ENCODE measurements around the gene RNF212. TPM values are rescaled to one million over a fixed set of nuclear protein-coding genes. Genes with fewer than 3 reads are reported as not detected.

RNF212 gene
- total and polyA plus RNA-seq, 8 donors: 1.3 to 4.8 (median 2.6) TPM; not detected in 4

GRCh38 chr4:1026115-1026514 lies 87.2 kb downstream of the RNF212 start:
- Histone ChIP-seq H3K9me3 (no peaks in the 10 kb centered on the region), H3K27ac (no peak overlapping the region), H3K36me3 (peaks cover 7 to 40% (median 36%) of the 10 kb centered on the region in 4 donors), H3K27me3 (peaks cover 0 to 30% (median 0%) of the 10 kb centered on the region in 3 donors), H3K4me1 (peaks cover 6 to 49% (median 28%) of the 10 kb centered on the region in 4 donors), H3K4me3 (no peak overlapping the region)
- WGBS, 5 donors: 31 to 55% (median 36%) methylated on average over 17 of the region's 17 CpGs
- intact Hi-C loops (cut with DNase I; ENCODE audit: low total_unique reads): no loop called here
- TF ChIP-seq EP300 (IDR thresholded peaks at IDR 0.05): no peak
- no peak for TF ChIP-seq POLR2AphosphoS5 (IDR thresholded peaks at IDR 0.05)
- TF ChIP-seq, protein P1, sequence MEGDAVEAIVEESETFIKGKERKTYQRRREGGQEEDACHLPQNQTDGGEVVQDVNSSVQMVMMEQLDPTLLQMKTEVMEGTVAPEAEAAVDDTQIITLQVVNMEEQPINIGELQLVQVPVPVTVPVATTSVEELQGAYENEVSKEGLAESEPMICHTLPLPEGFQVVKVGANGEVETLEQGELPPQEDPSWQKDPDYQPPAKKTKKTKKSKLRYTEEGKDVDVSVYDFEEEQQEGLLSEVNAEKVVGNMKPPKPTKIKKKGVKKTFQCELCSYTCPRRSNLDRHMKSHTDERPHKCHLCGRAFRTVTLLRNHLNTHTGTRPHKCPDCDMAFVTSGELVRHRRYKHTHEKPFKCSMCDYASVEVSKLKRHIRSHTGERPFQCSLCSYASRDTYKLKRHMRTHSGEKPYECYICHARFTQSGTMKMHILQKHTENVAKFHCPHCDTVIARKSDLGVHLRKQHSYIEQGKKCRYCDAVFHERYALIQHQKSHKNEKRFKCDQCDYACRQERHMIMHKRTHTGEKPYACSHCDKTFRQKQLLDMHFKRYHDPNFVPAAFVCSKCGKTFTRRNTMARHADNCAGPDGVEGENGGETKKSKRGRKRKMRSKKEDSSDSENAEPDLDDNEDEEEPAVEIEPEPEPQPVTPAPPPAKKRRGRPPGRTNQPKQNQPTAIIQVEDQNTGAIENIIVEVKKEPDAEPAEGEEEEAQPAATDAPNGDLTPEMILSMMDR (IDR thresholded peaks at IDR 0.05): no peak
- no peak for TF ChIP-seq POLR2A (IDR thresholded peaks at IDR 0.05)
- peak; percentile 68 to 78 for DNase-seq

GRCh38 chr4:1024882-1025545 lies 88.3 kb downstream of the RNF212 start:
- peaks cover 0 to 19% (median 0%) of the 10 kb centered on the region in 3 donors for H3K27me3 ChIP-seq
- DNase-seq: no peak
- TF ChIP-seq EP300 (IDR thresholded peaks at IDR 0.05): no peak
- TF ChIP-seq, protein P1 (IDR thresholded peaks at IDR 0.05): no peak
- no peaks in the 10 kb centered on the region for H3K9me3 ChIP-seq
- intact Hi-C loops (cut with DNase I; ENCODE audit: low total_unique reads): no loop called here
- no peak overlapping the region for H3K4me3 ChIP-seq
- H3K27ac ChIP-seq: no peak overlapping the region
- WGBS, 5 donors: 84 to 93% (median 87%) methylated on average over 24 to 32 of the region's 32 CpGs
- H3K36me3 ChIP-seq: peaks cover 7 to 40% (median 36%) of the 10 kb centered on the region in 4 donors
- peaks cover 5 to 38% (median 20%) of the 10 kb centered on the region in 4 donors for H3K4me1 ChIP-seq

DNA sequence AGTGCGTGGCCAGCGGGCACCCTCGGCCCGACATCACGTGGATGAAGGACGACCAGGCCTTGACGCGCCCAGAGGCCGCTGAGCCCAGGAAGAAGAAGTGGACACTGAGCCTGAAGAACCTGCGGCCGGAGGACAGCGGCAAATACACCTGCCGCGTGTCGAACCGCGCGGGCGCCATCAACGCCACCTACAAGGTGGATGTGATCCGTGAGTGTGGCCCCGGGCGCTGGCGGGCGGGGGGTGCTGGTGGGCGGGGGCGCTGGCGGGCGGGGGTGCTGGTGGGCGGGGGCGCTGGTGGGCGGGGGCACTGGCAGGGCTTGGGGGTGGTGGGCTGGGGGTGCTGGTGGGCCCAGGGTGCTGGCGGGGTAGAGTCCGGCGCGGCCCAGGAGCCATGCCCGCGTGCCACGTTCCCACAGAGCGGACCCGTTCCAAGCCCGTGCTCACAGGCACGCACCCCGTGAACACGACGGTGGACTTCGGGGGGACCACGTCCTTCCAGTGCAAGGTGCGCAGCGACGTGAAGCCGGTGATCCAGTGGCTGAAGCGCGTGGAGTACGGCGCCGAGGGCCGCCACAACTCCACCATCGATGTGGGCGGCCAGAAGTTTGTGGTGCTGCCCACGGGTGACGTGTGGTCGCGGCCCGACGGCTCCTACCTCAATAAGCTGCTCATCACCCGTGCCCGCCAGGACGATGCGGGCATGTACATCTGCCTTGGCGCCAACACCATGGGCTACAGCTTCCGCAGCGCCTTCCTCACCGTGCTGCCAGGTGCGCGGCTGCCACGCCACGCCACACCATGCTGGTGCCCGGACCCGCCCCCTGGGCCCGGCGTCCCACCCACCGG lies 89.2 kb downstream of the RNF212 start:
- Histone ChIP-seq H3K36me3 (peaks cover 7 to 40% (median 36%) of the 10 kb centered on the region in 4 donors), H3K27ac (no peak overlapping the region), H3K4me3 (no peak overlapping the region), H3K9me3 (no peaks in the 10 kb centered on the region), H3K4me1 (peaks cover 0 to 29% (median 13%) of the 10 kb centered on the region in 4 donors), H3K27me3 (peaks cover 0 to 10% (median 0%) of the 10 kb centered on the region in 3 donors)
- DNase-seq: no peak
- intact Hi-C loops (cut with DNase I; ENCODE audit: low total_unique reads): no loop called here
- TF ChIP-seq POLR2AphosphoS5 (IDR thresholded peaks at IDR 0.05) (no peak), POLR2A (IDR thresholded peaks at IDR 0.05) (no peak), EP300 (IDR thresholded peaks at IDR 0.05) (no peak)
- TF ChIP-seq, protein P1 (IDR thresholded peaks at IDR 0.05): no peak
- 96 to 98% (median 97%) methylated on average over 63 to 83 of the region's 83 CpGs for WGBS, 5 donors

DNA sequence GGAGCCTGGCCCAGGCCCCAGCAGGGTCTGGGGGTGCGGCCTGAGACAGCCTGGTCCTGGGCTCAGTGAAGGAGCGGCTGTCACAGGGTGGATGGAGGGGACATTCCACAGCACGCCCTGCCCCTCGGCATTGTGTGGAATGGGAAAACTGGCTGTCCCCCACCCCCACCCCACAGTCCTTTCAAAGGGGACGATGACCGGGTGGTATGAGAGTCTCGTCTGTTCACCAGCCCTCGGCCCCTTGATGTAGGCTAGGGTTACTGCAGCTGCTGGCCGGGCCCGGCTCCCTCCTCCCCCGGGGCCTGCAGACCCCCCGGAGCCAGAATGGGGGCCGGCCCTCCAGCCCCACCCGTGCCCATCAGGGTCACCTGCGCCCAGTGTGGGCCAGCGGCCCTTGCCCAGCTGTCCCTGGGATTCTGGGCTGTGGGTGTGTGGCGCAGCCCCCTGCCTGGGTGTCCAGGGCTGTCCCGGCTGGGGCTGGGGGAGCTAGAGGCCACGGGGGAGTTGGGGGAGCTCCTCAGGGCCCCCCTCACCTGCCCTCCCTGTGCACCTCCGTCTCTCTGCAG lies 90.2 kb downstream of the RNF212 start:
- no peak overlapping the region for H3K4me3 ChIP-seq
- WGBS, 5 donors: 87 to 96% (median 94%) methylated on average over 14 to 20 of the region's 20 CpGs
- intact Hi-C loops (cut with DNase I; ENCODE audit: low total_unique reads): no loop called here
- peaks cover 0 to under 1% (median 0%) of the 10 kb centered on the region in 3 donors for H3K27me3 ChIP-seq
- no peak for DNase-seq
- TF ChIP-seq, protein P1 (IDR thresholded peaks at IDR 0.05): no peak
- TF ChIP-seq EP300 (IDR thresholded peaks at IDR 0.05): no peak
- no peak for TF ChIP-seq POLR2AphosphoS5 (IDR thresholded peaks at IDR 0.05)
- no peak overlapping the region for H3K27ac ChIP-seq
- no peaks in the 10 kb centered on the region for H3K9me3 ChIP-seq
- H3K4me1 ChIP-seq: peaks cover 0 to 25% (median 13%) of the 10 kb centered on the region in 4 donors
- H3K36me3 ChIP-seq: peaks cover 7 to 40% (median 36%) of the 10 kb centered on the region in 4 donors

All from stomach (tissue), 9 donors.